Amniotic epithelial cell (primary cell): Measurements from ENCODE around the gene RIMS1.

Source experiments
- DNase-seq: peaks from one replicate; pipeline ENCODE4 v3.0.0-alpha.2; 2010; ENCODE audit warnings: low read depth

The RIMS1 gene

GRCh38 chr6:72416744-72417465, 530.6 kb downstream of the RIMS1 start:
- no peak for DNase-seq

- DNase-seq: no peak
Measured at GRCh38 chr6:72417759-72418158, 531.4 kb downstream of the RIMS1 start.

GRCh38 chr6:72418495-72418894, 532.1 kb downstream of the RIMS1 start:
- peak; percentile 85 for DNase-seq

- no peak for DNase-seq
Measured at GRCh38 chr6:72419966-72420365, 533.6 kb downstream of the RIMS1 start.

- DNase-seq: no peak
Measured at GRCh38 chr6:72420409-72420808, 534.1 kb downstream of the RIMS1 start.

- no peak for DNase-seq
Measured at GRCh38 chr6:72421387-72421786, 535.0 kb downstream of the RIMS1 start.

GRCh38 chr6:72422171-72422570, 535.8 kb downstream of the RIMS1 start:
- peak; percentile 5 for DNase-seq

- DNase-seq: no peak
Measured at GRCh38 chr6:72424476-72424875, 538.1 kb downstream of the RIMS1 start.

- DNase-seq: peak; percentile 82
Measured at GRCh38 chr6:72425003-72425681, 538.8 kb downstream of the RIMS1 start.

- no peak for DNase-seq
Measured at GRCh38 chr6:72440611-72441010, 554.3 kb downstream of the RIMS1 start.

GRCh38 chr6:72446430-72446829, 560.1 kb downstream of the RIMS1 start:
- DNase-seq: peak; percentile 35
